Measurements from ENCODE around the gene ENOX2. TPM values are rescaled to one million over a fixed set of nuclear protein-coding genes. Genes with fewer than 3 reads are reported as not detected.

The ENOX2 gene
- total and polyA plus RNA-seq, 2 experiments from 2014 or later: 8.7 to 9.0 TPM

DNA sequence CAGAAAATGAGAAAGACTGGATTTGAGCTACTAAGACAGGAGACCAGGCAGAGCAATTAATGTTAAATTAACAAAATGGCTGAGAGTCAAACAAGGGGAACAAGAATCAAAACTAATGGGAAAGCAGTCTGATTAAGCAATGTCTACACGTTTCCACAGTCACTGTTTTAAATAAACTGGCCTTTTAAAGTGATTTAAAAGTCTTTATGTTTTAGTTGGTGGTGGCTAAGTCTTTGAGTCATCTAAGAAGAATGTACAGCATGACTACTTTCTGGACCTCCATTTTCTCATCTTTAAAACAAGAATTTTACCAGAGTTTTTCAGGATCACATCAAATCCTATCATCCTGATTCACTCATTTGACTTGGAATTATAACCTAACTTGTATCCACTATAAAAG lies 233.8 kb downstream of the ENOX2 start:
- no peak overlapping the region for H2AFZ ChIP-seq
- H3K36me3 ChIP-seq (replicated peaks; ENCODE audit: insufficient read depth, low read depth): no peaks in the 10 kb centered on the region
- H3K9me3 ChIP-seq (ENCODE audit: low read depth): no peaks in the 10 kb centered on the region
- no peak overlapping the region for H3K4me2 ChIP-seq
- no peaks in the 10 kb centered on the region for H3K4me1 ChIP-seq (ENCODE audit: insufficient read depth)
- no peaks in the 10 kb centered on the region for H3K27me3 ChIP-seq
- no peak for TF ChIP-seq EZH2phosphoT487 (IDR thresholded peaks at IDR 0.05; ENCODE audit: low read depth, severe bottlenecking, unreplicated experiment)
- TF ChIP-seq EZH2 (IDR thresholded peaks at IDR 0.05; ENCODE audit: borderline replicate concordance): no peak
- TF ChIP-seq, protein P1, sequence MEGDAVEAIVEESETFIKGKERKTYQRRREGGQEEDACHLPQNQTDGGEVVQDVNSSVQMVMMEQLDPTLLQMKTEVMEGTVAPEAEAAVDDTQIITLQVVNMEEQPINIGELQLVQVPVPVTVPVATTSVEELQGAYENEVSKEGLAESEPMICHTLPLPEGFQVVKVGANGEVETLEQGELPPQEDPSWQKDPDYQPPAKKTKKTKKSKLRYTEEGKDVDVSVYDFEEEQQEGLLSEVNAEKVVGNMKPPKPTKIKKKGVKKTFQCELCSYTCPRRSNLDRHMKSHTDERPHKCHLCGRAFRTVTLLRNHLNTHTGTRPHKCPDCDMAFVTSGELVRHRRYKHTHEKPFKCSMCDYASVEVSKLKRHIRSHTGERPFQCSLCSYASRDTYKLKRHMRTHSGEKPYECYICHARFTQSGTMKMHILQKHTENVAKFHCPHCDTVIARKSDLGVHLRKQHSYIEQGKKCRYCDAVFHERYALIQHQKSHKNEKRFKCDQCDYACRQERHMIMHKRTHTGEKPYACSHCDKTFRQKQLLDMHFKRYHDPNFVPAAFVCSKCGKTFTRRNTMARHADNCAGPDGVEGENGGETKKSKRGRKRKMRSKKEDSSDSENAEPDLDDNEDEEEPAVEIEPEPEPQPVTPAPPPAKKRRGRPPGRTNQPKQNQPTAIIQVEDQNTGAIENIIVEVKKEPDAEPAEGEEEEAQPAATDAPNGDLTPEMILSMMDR (IDR thresholded peaks at IDR 0.05; ENCODE audit: poor library complexity): no peak
- no peak for DNase-seq (ENCODE audit: low spot score)
- WGBS (ENCODE audit: low lambda C conversion rate, missing lambda C conversion rate): 26% methylated on average over 1 of the region's 1 CpG
- no peaks in the 10 kb centered on the region for H3K9me2 ChIP-seq (replicated peaks; ENCODE audit: insufficient read depth)
- H4K20me1 ChIP-seq (ENCODE audit: insufficient read depth, poor library complexity, severe bottlenecking): no peaks in the 10 kb centered on the region
- H3K79me2 ChIP-seq: no peaks in the 10 kb centered on the region
- H3K4me3 ChIP-seq: no peak overlapping the region
- H3K27ac ChIP-seq: no peak overlapping the region

DNA sequence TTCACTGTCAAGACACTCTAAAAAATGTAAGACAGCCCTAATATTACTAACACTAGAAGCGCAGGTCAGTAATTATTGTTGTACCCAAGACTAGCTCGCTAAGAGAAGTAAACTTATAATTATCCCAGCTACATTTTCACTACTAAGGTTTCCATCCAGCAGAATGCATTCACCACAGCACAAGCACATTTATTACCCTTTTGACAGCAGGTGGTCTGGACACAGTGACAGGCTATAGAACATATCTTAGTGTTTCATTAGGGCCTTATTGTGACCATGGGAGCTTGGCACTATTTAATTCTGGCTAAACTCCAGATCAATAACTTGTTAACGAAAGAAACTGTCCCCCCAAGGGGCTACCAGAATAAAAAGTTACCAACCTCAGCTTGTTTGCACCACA lies 237.7 kb downstream of the ENOX2 start:
- H3K4me2 ChIP-seq: no peak overlapping the region
- no peaks in the 10 kb centered on the region for H3K9me3 ChIP-seq (ENCODE audit: low read depth)
- no peak for DNase-seq (ENCODE audit: low spot score)
- H3K36me3 ChIP-seq (replicated peaks; ENCODE audit: insufficient read depth, low read depth): no peaks in the 10 kb centered on the region
- no peaks in the 10 kb centered on the region for H3K27me3 ChIP-seq
- TF ChIP-seq, protein P1 (IDR thresholded peaks at IDR 0.05; ENCODE audit: poor library complexity): no peak
- no peak for TF ChIP-seq EZH2 (IDR thresholded peaks at IDR 0.05; ENCODE audit: borderline replicate concordance)
- TF ChIP-seq EZH2phosphoT487 (IDR thresholded peaks at IDR 0.05; ENCODE audit: low read depth, severe bottlenecking, unreplicated experiment): no peak
- 74% methylated on average over 3 of the region's 3 CpGs for WGBS (ENCODE audit: low lambda C conversion rate, missing lambda C conversion rate)
- H3K79me2 ChIP-seq: no peaks in the 10 kb centered on the region
- H3K4me3 ChIP-seq: no peak overlapping the region
- no peak overlapping the region for H2AFZ ChIP-seq
- no peaks in the 10 kb centered on the region for H4K20me1 ChIP-seq (ENCODE audit: insufficient read depth, poor library complexity, severe bottlenecking)
- H3K4me1 ChIP-seq (ENCODE audit: insufficient read depth): no peaks in the 10 kb centered on the region
- H3K9me2 ChIP-seq (replicated peaks; ENCODE audit: insufficient read depth): no peaks in the 10 kb centered on the region
- no peak overlapping the region for H3K27ac ChIP-seq

DNA sequence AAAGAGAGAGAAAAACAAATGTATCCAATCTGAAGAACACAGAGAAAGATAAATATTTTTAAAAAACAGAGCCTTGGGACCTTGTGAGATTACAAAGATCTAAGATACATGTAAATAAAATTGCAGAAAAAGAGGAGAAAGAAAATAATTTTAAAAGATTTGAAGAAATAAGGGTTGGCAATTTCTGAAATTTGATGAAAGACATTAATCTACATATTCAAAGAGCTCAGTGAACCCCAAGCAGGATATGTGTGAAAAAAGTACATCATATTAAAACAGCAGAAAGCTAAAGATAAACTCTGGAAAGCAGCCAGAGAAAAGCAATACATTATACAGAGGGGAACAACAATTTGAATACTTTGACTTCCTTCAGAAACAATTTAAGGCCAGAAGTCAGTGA lies 244.7 kb downstream of the ENOX2 start:
- Histone ChIP-seq H3K9me2 (replicated peaks; ENCODE audit: insufficient read depth) (no peaks in the 10 kb centered on the region), H3K9me3 (ENCODE audit: low read depth) (peaks cover 3% of the 10 kb centered on the region), H4K20me1 (ENCODE audit: insufficient read depth, poor library complexity, severe bottlenecking) (no peaks in the 10 kb centered on the region)

More for the DNA sequence above, 244.7 kb downstream of the ENOX2 start:
- Histone ChIP-seq H2AFZ (no peak overlapping the region), H3K4me1 (ENCODE audit: insufficient read depth) (no peaks in the 10 kb centered on the region), H3K27ac (no peak overlapping the region), H3K79me2 (no peaks in the 10 kb centered on the region), H3K36me3 (replicated peaks; ENCODE audit: insufficient read depth, low read depth) (no peaks in the 10 kb centered on the region), H3K4me2 (no peak overlapping the region), H3K27me3 (no peaks in the 10 kb centered on the region), H3K4me3 (no peak overlapping the region)
- DNase-seq (ENCODE audit: low spot score): no peak
- TF ChIP-seq EZH2 (IDR thresholded peaks at IDR 0.05; ENCODE audit: borderline replicate concordance) (no peak), EZH2phosphoT487 (IDR thresholded peaks at IDR 0.05; ENCODE audit: low read depth, severe bottlenecking, unreplicated experiment) (no peak)
- TF ChIP-seq, protein P1 (IDR thresholded peaks at IDR 0.05; ENCODE audit: poor library complexity): no peak

All from hepatocyte (in vitro differentiated cells).